ENCODE measurements around the gene RUFY4.

The RUFY4 gene

GRCh38 chr2:218065239-218066006, 3.6 kb upstream of the RUFY4 start:
- no peak for DNase-seq

- no peak for DNase-seq
Observed at GRCh38 chr2:218066926-218067515, 2.0 kb upstream of the RUFY4 start.

GRCh38 chr2:218067523-218067922, 1.5 kb upstream of the RUFY4 start:
- no peak for DNase-seq

GRCh38 chr2:218069606-218070300, 700 bp downstream of the RUFY4 start:
- DNase-seq: no peak

GRCh38 chr2:218070587-218070986, 1.5 kb downstream of the RUFY4 start:
- no peak for DNase-seq

GRCh38 chr2:218071218-218071937, 2.3 kb downstream of the RUFY4 start:
- no peak for DNase-seq

GRCh38 chr2:218072002-218072401, 2.9 kb downstream of the RUFY4 start:
- no peak for DNase-seq

- no peak for DNase-seq
Observed at GRCh38 chr2:218072478-218073024, 3.5 kb downstream of the RUFY4 start.

GRCh38 chr2:218073185-218073584, 4.1 kb downstream of the RUFY4 start:
- DNase-seq: no peak

GRCh38 chr2:218074031-218074430, 5.0 kb downstream of the RUFY4 start:
- DNase-seq: peak in 1 of 2 experiments; percentile 9

GRCh38 chr2:218075975-218076811, 7.1 kb downstream of the RUFY4 start:
- no peak for DNase-seq

GRCh38 chr2:218077464-218078216, 8.6 kb downstream of the RUFY4 start:
- no peak for DNase-seq

- DNase-seq: no peak
Observed at GRCh38 chr2:218079943-218080913, 11.2 kb downstream of the RUFY4 start.

GRCh38 chr2:218081063-218081462, 12.0 kb downstream of the RUFY4 start:
- no peak for DNase-seq

GRCh38 chr2:218081695-218082094, 12.6 kb downstream of the RUFY4 start:
- no peak for DNase-seq

GRCh38 chr2:218082586-218083351, 13.7 kb downstream of the RUFY4 start:
- no peak for DNase-seq

GRCh38 chr2:218083352-218083676, 14.3 kb downstream of the RUFY4 start:
- no peak for DNase-seq

GRCh38 chr2:218086478-218086877, 17.4 kb downstream of the RUFY4 start:
- DNase-seq: no peak

- DNase-seq: no peak
Observed at GRCh38 chr2:218089259-218089658, 20.2 kb downstream of the RUFY4 start.

Data from SW 1271 (cell line).